Measurements from ENCODE around the gene APOM. TPM values are rescaled to one million over a fixed set of nuclear protein-coding genes. Genes with fewer than 3 reads are reported as not detected.

Gene APOM
- total and polyA plus RNA-seq, 4 donors: 89.8 to 587 (median 173) TPM

DNA sequence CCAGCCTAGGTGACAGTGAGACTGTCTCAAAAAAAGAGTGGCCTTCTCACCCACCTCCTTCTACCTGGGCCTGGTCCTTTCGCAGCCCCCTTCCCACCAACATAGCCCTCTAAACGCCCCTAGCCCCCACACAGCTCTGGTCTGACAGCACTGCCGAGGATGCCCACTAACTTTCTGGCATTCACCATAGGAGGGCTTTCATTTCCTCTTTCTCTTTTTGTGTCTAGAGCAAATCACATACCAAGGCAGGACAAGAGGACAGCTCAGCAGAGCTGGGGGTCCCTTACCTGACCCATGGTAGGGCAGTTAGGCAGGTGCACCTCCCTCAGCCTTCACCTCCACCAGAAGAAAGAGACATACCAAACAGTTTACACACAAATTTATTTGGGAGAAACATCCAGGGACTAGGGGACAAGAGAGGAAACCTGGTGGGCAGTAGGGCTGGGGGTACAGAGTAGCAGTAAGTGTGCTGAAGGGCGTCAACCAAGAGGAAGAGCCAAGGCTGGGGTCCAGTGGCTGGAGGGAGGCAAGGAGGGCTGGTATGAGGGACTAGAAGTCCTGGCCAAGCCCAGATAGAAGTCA lies 20.7 kb downstream of the APOM start:
- Histone ChIP-seq H3K36me3 (ENCODE audit: control insufficient read depth in 4 of 4, insufficient read depth in 3 of 4, low read depth in 1 of 4, low read length in 3 of 4) (peaks cover 2 to 17% (median 10%) of the 10 kb centered on the region in 4 donors), H3K9me3 (ENCODE audit: control insufficient read depth in 4 of 4, low read length in 3 of 4) (no peaks in the 10 kb centered on the region), H3K4me1 (ENCODE audit: control insufficient read depth in 4 of 4, insufficient read depth in 4 of 4, low read length in 3 of 4) (peaks cover 1 to 13% (median 8%) of the 10 kb centered on the region in 4 donors), H3K27ac (ENCODE audit: low read depth in 1 of 2, low read length in 2 of 2) (no peak overlapping the region), H3K9ac (ENCODE audit: low read depth in 1 of 2, low read length in 2 of 2) (no peak overlapping the region), H3K4me3 (ENCODE audit: low read depth in 1 of 3, low read length in 3 of 3) (no peak overlapping the region), H3K27me3 (ENCODE audit: control insufficient read depth in 4 of 4, insufficient read depth in 4 of 4, low read length in 3 of 4) (no peaks in the 10 kb centered on the region)
- TF ChIP-seq NR2F2 (IDR thresholded peaks at IDR 0.05) (no peak), HNF4G (IDR thresholded peaks at IDR 0.05) (no peak)
- TF ChIP-seq, protein P1, sequence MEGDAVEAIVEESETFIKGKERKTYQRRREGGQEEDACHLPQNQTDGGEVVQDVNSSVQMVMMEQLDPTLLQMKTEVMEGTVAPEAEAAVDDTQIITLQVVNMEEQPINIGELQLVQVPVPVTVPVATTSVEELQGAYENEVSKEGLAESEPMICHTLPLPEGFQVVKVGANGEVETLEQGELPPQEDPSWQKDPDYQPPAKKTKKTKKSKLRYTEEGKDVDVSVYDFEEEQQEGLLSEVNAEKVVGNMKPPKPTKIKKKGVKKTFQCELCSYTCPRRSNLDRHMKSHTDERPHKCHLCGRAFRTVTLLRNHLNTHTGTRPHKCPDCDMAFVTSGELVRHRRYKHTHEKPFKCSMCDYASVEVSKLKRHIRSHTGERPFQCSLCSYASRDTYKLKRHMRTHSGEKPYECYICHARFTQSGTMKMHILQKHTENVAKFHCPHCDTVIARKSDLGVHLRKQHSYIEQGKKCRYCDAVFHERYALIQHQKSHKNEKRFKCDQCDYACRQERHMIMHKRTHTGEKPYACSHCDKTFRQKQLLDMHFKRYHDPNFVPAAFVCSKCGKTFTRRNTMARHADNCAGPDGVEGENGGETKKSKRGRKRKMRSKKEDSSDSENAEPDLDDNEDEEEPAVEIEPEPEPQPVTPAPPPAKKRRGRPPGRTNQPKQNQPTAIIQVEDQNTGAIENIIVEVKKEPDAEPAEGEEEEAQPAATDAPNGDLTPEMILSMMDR (IDR thresholded peaks at IDR 0.05; ENCODE audit: low read depth, low read length, missing input control): no peak
- no peak for DNase-seq (ENCODE audit: low spot score)
- WGBS: 86% methylated on average over 4 of the region's 4 CpGs

DNA sequence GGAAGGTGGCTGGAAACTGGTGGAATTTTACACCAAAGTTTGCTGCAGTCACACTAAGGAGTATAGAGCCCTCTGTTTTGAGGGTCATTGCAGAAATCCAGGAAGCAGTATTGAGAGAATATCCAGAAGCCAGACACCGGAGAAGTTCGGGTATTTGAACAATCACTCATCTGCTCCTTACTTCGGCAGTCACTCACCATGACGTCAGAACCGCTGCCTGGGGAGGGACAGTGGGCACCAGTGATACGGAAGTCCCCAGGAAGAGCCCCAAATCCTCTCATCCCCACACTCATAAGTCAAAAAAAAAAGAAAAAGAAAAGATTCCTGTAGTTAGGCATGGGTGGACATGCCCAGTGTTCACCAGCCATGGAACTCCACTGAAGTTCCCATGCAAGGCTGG lies 21.2 kb downstream of the APOM start:
- 80% methylated on average over 6 of the region's 6 CpGs for WGBS
- Histone ChIP-seq H3K36me3 (ENCODE audit: control insufficient read depth in 4 of 4, insufficient read depth in 3 of 4, low read depth in 1 of 4, low read length in 3 of 4) (peaks cover 2 to 12% (median 7%) of the 10 kb centered on the region in 4 donors), H3K27me3 (ENCODE audit: control insufficient read depth in 4 of 4, insufficient read depth in 4 of 4, low read length in 3 of 4) (no peaks in the 10 kb centered on the region), H3K9ac (ENCODE audit: low read depth in 1 of 2, low read length in 2 of 2) (no peak overlapping the region), H3K27ac (ENCODE audit: low read depth in 1 of 2, low read length in 2 of 2) (no peak overlapping the region), H3K4me1 (ENCODE audit: control insufficient read depth in 4 of 4, insufficient read depth in 4 of 4, low read length in 3 of 4) (peaks cover 1 to 16% (median 9%) of the 10 kb centered on the region in 4 donors), H3K9me3 (ENCODE audit: control insufficient read depth in 4 of 4, low read length in 3 of 4) (no peaks in the 10 kb centered on the region), H3K4me3 (ENCODE audit: low read depth in 1 of 3, low read length in 3 of 3) (no peak overlapping the region)
- TF ChIP-seq, protein P2, sequence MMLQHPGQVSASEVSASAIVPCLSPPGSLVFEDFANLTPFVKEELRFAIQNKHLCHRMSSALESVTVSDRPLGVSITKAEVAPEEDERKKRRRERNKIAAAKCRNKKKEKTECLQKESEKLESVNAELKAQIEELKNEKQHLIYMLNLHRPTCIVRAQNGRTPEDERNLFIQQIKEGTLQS (IDR thresholded peaks at IDR 0.05): no peak
- TF ChIP-seq YY1 (IDR thresholded peaks at IDR 0.05): no peak
- no peak for TF ChIP-seq HNF4G (IDR thresholded peaks at IDR 0.05)
- no peak for TF ChIP-seq REST (IDR thresholded peaks at IDR 0.05)
- TF ChIP-seq SP1 (IDR thresholded peaks at IDR 0.05): no peak
- no peak for TF ChIP-seq FOXA1 (IDR thresholded peaks at IDR 0.05)
- TF ChIP-seq FOXA2 (IDR thresholded peaks at IDR 0.05): no peak
- TF ChIP-seq, protein P3, sequence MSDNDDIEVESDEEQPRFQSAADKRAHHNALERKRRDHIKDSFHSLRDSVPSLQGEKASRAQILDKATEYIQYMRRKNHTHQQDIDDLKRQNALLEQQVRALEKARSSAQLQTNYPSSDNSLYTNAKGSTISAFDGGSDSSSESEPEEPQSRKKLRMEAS (IDR thresholded peaks at IDR 0.05): no peak
- TF ChIP-seq RXRA (IDR thresholded peaks at IDR 0.05): no peak
- TF ChIP-seq NR2F2 (IDR thresholded peaks at IDR 0.05): no peak
- no peak for DNase-seq (ENCODE audit: low spot score)

GRCh38 chr6:31677955-31678354 lies 22.3 kb downstream of the APOM start:
- H3K9ac ChIP-seq (ENCODE audit: low read depth in 1 of 2, low read length in 2 of 2): no peak overlapping the region
- no peaks in the 10 kb centered on the region for H3K27me3 ChIP-seq (ENCODE audit: control insufficient read depth in 4 of 4, insufficient read depth in 4 of 4, low read length in 3 of 4)
- H3K36me3 ChIP-seq (ENCODE audit: control insufficient read depth in 4 of 4, insufficient read depth in 3 of 4, low read depth in 1 of 4, low read length in 3 of 4): peaks cover 0 to 4% (median 3%) of the 10 kb centered on the region in 4 donors
- H3K4me3 ChIP-seq (ENCODE audit: low read depth in 1 of 3, low read length in 3 of 3): no peak overlapping the region
- no peak for DNase-seq (ENCODE audit: low spot score)
- no peaks in the 10 kb centered on the region for H3K9me3 ChIP-seq (ENCODE audit: control insufficient read depth in 4 of 4, low read length in 3 of 4)
- peaks cover 1 to 18% (median 12%) of the 10 kb centered on the region in 4 donors for H3K4me1 ChIP-seq (ENCODE audit: control insufficient read depth in 4 of 4, insufficient read depth in 4 of 4, low read length in 3 of 4)
- H3K27ac ChIP-seq (ENCODE audit: low read depth in 1 of 2, low read length in 2 of 2): no peak overlapping the region
- WGBS: 74% methylated on average over 8 of the region's 8 CpGs
- no peak for TF ChIP-seq YY1 (IDR thresholded peaks at IDR 0.05)
- no peak for TF ChIP-seq EGR1 (IDR thresholded peaks at IDR 0.05; ENCODE audit: low read depth in 2 of 2)
- no peak for TF ChIP-seq FOXA1 (IDR thresholded peaks at IDR 0.05)
- no peak for TF ChIP-seq GABPA (IDR thresholded peaks at IDR 0.05 in 1 of 2, conservative IDR thresholded peaks at IDR 0.05 in 1 of 2)
- TF ChIP-seq REST (IDR thresholded peaks at IDR 0.05): no peak
- TF ChIP-seq, protein P2 (IDR thresholded peaks at IDR 0.05): no peak
- no peak for TF ChIP-seq NR2F2 (IDR thresholded peaks at IDR 0.05)
- TF ChIP-seq, protein P1 (IDR thresholded peaks at IDR 0.05; ENCODE audit: low read depth, low read length, missing input control): no peak
- TF ChIP-seq FOXA2 (IDR thresholded peaks at IDR 0.05): no peak
- TF ChIP-seq JUND (IDR thresholded peaks at IDR 0.05): no peak

Data from liver (tissue), 9 donors.